ENCODE results near the gene TAMALIN. TPM values are rescaled to one million over a fixed set of nuclear protein-coding genes. Genes with fewer than 3 reads are reported as not detected.

Gene TAMALIN
- 10 to 100 TPM in 1 of 2 donors, 1 to 10 TPM in 1; 9.9 to 32.9 TPM for total RNA-seq

DNA sequence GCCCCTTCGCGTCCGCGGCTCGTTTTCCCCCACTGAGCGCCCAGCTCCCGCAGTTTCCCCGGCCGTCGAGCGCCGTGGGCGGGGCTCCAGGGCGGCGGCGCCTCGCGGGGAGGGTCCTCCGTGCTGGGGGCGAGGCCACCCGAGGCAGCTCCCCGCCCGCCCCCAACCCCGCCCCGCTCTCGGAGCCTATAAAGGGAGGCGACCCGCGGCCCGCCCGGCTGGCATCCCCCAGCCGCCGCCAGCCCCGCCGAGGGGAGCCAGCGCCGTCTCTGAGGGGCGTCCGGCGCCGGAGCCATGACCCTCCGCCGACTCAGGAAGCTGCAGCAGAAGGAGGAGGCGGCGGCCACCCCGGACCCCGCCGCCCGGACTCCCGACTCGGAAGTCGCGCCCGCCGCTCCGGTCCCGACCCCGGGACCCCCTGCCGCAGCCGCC is at the start of gene TAMALIN:
TAMALIN (plus strand) TSS at position 221 of the 432 bp plus-strand sequence; CDS start at position 295, 74 bp downstream.
- DNase-seq (ENCODE audit: low spot score in 2 of 2) (peak; percentile 77 to 81), ATAC-seq (peak; percentile 59 to 83)
- no peaks in the 10 kb centered on the region for H3K9me3 Mint-ChIP-seq
- peak within 1 kb of the TSS; percentile 80 to 85 for H3K27ac Mint-ChIP-seq
- no peaks in the 10 kb centered on the region for H3K36me3 Mint-ChIP-seq

DNA sequence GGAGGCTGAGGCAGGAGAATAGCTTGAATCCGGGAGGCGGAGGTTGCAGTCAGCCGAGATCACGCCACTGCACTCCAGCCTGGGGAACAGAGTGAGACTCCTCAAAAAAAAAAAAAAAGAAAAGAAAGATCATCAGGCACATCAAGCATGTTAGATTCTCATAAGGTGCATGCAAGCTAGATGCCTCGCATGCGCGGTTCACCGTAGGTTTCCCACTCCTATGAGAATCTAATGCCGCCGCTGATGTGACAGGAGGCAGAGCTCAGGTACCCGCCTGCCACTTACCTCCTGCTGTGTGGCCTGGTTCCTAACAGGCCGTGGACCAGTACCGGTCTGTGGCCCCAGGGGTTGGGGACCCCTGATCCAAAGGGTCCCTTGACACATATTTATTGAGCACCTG is 48.2 kb upstream of the TAMALIN start:
- Mint-ChIP-seq H3K27ac (no peak overlapping the region), H3K36me3 (peaks cover 5 to 11% of the 10 kb centered on the region in 2 donors), H3K9me3 (no peaks in the 10 kb centered on the region)
- ATAC-seq (no peak), DNase-seq (ENCODE audit: low spot score in 2 of 2) (no peak)

- DNase-seq (ENCODE audit: low spot score in 2 of 2) (no peak), ATAC-seq (no peak)
- H3K36me3 Mint-ChIP-seq, result peaks cover 5 to 11% of the 10 kb centered on the region in 2 donors
- H3K9me3 Mint-ChIP-seq, result no peaks in the 10 kb centered on the region
- H3K27ac Mint-ChIP-seq, result no peak overlapping the region
Measured at GRCh38 chr12:51959211-51959610, 47.5 kb upstream of the TAMALIN start.

- DNase-seq (ENCODE audit: low spot score in 2 of 2) (no peak), ATAC-seq (no peak)
- Mint-ChIP-seq H3K9me3 (no peaks in the 10 kb centered on the region), H3K27ac (no peak overlapping the region), H3K36me3 (peaks cover 5 to 11% of the 10 kb centered on the region in 2 donors)
Measured at GRCh38 chr12:51959921-51960320, 46.8 kb upstream of the TAMALIN start.

DNA sequence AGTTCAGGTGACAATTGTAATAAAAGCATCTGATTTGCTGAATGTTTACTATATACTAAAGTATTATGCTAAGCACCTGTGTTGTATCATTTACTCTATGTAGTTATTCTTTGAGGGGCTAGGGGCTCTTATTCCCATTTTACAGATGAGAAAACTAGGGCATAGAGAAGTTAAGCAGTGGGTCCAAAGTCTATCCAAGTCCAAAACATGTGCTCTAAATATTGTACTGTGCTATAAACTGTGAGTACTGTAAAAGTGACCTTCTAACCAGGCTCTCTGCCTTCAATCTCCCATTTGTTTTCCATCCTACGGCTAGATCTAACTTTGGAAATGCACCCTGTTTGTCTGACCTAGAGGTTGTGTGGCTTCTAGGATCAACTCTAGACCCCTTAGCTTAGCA is 46.3 kb upstream of the TAMALIN start:
- no peak for ATAC-seq
- no peak for DNase-seq (ENCODE audit: low spot score in 2 of 2)
- Mint-ChIP-seq H3K36me3 (peaks cover 5 to 11% of the 10 kb centered on the region in 2 donors), H3K9me3 (no peaks in the 10 kb centered on the region), H3K27ac (no peak overlapping the region)

GRCh38 chr12:51960890-51961289 is 45.9 kb upstream of the TAMALIN start:
- ATAC-seq (no peak), DNase-seq (ENCODE audit: low spot score in 2 of 2) (no peak)
- Mint-ChIP-seq H3K9me3 (no peaks in the 10 kb centered on the region), H3K27ac (no peak overlapping the region), H3K36me3 (peaks cover 5 to 11% of the 10 kb centered on the region in 2 donors)

DNA sequence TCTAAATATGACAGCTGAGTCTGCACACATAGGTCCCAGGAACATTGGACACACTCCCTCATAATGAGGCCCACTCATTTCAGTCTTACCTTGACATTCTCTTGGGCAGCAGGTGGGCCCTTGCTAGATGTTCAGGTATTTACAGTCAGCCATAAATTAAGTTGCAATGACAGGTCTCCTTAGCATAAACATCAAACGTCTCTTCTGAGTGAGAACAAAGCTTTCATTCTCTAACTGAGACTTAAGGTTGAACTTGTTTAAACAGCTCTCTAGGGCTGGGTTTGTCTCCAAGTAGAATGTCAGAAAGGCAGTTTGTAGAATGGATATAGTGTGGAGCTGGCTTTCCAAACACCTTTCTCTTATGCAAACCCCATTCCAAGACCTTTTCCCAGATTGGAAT is 44.9 kb upstream of the TAMALIN start:
- H3K27ac Mint-ChIP-seq, result peak overlapping the region in 1 of 2 donors; percentile 1
- peaks cover 5 to 11% of the 10 kb centered on the region in 2 donors for H3K36me3 Mint-ChIP-seq
- ATAC-seq, result peak in 1 of 2 donors; percentile 46
- no peaks in the 10 kb centered on the region for H3K9me3 Mint-ChIP-seq
- no peak for DNase-seq (ENCODE audit: low spot score in 2 of 2)

DNA sequence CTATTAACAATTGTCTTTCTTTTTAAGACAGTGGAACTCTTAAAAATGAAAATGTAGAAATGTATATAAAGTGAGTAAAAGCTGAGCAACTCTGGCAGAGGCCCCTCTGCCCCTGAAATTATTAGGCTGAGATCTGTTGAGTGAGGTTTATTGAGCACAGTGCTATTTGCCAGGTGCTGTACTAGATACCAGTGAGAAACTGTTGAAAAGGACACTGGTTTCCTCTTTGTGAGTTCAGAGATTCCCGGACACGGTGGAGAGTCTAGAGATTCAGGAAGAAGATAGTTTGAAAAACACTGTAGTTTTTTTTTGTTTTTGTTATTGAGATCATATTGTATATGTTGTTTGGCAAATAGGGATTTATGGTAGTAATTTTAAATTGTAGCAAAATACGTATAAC is 44.0 kb upstream of the TAMALIN start:
- no peak for DNase-seq (ENCODE audit: low spot score in 2 of 2)
- Mint-ChIP-seq H3K27ac (no peak overlapping the region), H3K36me3 (peaks cover 5 to 11% of the 10 kb centered on the region in 2 donors), H3K9me3 (no peaks in the 10 kb centered on the region)
- ATAC-seq, result no peak

GRCh38 chr12:51963477-51963876 is 43.3 kb upstream of the TAMALIN start:
- peaks cover 5 to 11% of the 10 kb centered on the region in 2 donors for H3K36me3 Mint-ChIP-seq
- DNase-seq (ENCODE audit: low spot score in 2 of 2) (no peak), ATAC-seq (no peak)
- no peak overlapping the region for H3K27ac Mint-ChIP-seq
- no peaks in the 10 kb centered on the region for H3K9me3 Mint-ChIP-seq

DNA sequence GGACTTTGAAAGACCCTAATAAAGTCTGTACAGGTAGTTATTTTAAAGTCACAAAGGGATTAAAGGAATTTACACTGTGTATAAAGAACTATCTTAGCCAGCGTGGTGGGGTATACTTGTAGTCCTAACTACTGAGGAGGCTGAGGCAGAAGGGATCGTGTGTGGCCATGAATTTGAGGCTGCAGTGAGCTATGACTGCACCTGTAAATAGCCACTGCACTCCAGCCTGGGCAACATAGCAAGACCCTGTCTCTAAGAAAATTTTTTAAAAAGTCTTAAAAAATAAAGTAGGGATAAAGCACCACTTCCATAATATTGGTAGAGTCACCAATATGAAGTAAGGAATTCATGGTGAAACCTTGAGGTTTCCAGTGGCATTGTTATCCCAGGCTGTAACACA is 37.1 kb upstream of the TAMALIN start:
- Mint-ChIP-seq H3K27ac (no peak overlapping the region), H3K9me3 (no peaks in the 10 kb centered on the region), H3K36me3 (no peaks in the 10 kb centered on the region)
- DNase-seq (ENCODE audit: low spot score in 2 of 2) (no peak), ATAC-seq (no peak)

DNA sequence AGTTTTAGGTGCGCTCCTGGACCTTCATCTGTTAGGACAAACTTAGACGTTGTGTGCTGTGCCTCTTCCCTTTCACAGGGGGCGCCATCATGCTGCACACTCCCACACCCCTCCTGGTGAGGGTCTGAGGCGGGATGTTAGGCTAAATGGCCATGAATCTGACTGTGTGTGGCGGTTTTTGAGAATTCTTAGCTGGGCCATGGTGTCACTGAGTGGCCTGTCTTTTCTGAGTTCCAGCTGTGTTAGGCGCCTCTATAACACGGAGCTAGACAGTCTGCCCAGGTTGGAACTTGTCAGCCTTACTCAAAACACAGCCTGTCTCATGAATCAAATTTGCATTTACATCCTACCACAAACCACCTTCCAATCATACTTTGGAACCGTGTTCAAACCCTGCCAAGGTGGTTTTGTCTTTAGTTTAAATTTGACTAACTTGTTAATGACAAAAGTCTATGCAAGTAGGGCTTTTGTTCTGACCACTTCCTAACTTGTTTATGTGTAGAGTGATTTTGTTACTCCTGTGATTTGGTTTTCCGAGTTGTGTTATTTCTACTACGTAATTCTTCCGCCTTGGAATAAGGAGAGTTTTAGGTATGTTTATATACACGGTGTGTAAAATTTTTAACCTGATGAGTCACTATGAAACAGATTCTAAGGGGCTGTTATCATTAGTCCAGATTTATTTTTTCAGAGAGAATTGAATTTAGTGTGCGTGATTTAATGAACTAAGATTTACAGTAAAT is 35.7 kb upstream of the TAMALIN start:
- DNase-seq (ENCODE audit: low spot score in 2 of 2) (peak; percentile 56 to 65), ATAC-seq (peak; percentile 84 to 95)
- H3K9me3 Mint-ChIP-seq, result no peaks in the 10 kb centered on the region
- H3K27ac Mint-ChIP-seq, result peak overlapping the region; percentile 70 to 87
- H3K36me3 Mint-ChIP-seq, result peaks cover 9 to 11% of the 10 kb centered on the region in 2 donors

GRCh38 chr12:51971679-51972421 is 34.9 kb upstream of the TAMALIN start:
- Mint-ChIP-seq H3K36me3 (peaks cover 16 to 18% of the 10 kb centered on the region in 2 donors), H3K27ac (peak overlapping the region; percentile 70 to 87), H3K9me3 (no peaks in the 10 kb centered on the region)
- peak in 1 of 2 donors; percentile 14 for ATAC-seq
- DNase-seq (ENCODE audit: low spot score in 2 of 2), result no peak

DNA sequence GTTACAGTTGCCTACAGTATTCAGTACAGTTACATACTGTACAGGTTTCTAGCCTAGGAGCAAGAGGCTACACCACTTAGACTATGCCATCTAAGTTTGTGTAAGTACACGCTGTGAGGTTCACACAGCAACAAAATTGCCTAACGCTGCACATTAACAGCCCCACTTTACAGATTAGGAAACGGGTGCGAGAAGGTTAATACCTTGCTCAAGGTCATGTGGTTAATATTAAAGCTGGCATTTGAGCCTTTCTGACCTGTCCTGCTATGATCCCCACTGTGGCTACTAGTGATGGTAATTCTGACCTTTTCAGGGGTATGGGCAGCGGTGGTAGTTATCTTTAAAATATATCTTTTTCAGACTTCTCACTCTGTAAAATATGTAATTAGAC is 34.3 kb upstream of the TAMALIN start:
- DNase-seq (ENCODE audit: low spot score in 2 of 2) (no peak), ATAC-seq (no peak)
- Mint-ChIP-seq H3K36me3 (peaks cover 16 to 19% of the 10 kb centered on the region in 2 donors), H3K27ac (peak overlapping the region in 1 of 2 donors; percentile 3), H3K9me3 (no peaks in the 10 kb centered on the region)

- Mint-ChIP-seq H3K9me3 (no peaks in the 10 kb centered on the region), H3K27ac (peak overlapping the region in 1 of 2 donors; percentile 3), H3K36me3 (peaks cover 16 to 19% of the 10 kb centered on the region in 2 donors)
- ATAC-seq, result peak; percentile 32 to 76
- peak; percentile 20 to 75 for DNase-seq (ENCODE audit: low spot score in 2 of 2)
Measured at GRCh38 chr12:51972849-51973273, 33.9 kb upstream of the TAMALIN start.

DNA sequence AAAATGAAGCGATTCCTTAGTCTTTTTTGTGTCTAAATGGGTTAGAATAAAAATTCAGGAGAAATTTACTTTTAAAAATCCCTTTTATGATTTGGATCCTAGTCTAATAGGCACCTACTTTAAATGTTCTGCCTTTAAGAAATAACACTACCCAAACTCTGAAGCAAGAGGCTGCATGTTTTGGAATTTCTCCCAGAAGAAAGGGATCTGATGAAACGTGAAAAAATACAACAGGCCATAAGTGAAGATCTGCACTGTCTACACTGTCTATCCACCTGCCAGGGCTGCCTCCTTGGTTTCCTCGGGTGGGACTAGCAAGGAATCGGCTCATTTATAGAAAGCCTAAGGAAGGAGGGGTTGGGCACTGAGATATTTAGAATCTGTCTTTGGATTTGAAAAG is 33.2 kb upstream of the TAMALIN start:
- H3K27ac Mint-ChIP-seq, result no peak overlapping the region

GRCh38 chr12:51974646-51975045 is 32.1 kb upstream of the TAMALIN start:
- no peak for DNase-seq (ENCODE audit: low spot score in 2 of 2)
- no peaks in the 10 kb centered on the region for H3K9me3 Mint-ChIP-seq
- H3K36me3 Mint-ChIP-seq, result peaks cover 16 to 19% of the 10 kb centered on the region in 2 donors
- no peak for ATAC-seq
- H3K27ac Mint-ChIP-seq, result no peak overlapping the region

More for the DNA sequence above, 33.2 kb upstream of the TAMALIN start:
- ATAC-seq, result no peak
- no peaks in the 10 kb centered on the region for H3K9me3 Mint-ChIP-seq
- peaks cover 16 to 19% of the 10 kb centered on the region in 2 donors for H3K36me3 Mint-ChIP-seq
- no peak for DNase-seq (ENCODE audit: low spot score in 2 of 2)

GRCh38 chr12:51975196-51975595 is 31.6 kb upstream of the TAMALIN start:
- H3K9me3 Mint-ChIP-seq, result no peaks in the 10 kb centered on the region
- no peak for DNase-seq (ENCODE audit: low spot score in 2 of 2)
- H3K27ac Mint-ChIP-seq, result no peak overlapping the region
- peaks cover 16 to 19% of the 10 kb centered on the region in 2 donors for H3K36me3 Mint-ChIP-seq
- no peak for ATAC-seq

Measured in activated naive CD4-positive, alpha-beta T cell treated with anti-CD3 and anti-CD28 coated beads, Interleukin-2, amount 50 U/mL, for 72 hours (primary cell).